Measurements from ENCODE around the gene ERCC3. TPM values are rescaled to one million over a fixed set of nuclear protein-coding genes. Genes with fewer than 3 reads are reported as not detected.

The ERCC3 gene
- total RNA-seq, 2 experiments from 2014 or later, result 40.0 to 44.0 TPM

DNA sequence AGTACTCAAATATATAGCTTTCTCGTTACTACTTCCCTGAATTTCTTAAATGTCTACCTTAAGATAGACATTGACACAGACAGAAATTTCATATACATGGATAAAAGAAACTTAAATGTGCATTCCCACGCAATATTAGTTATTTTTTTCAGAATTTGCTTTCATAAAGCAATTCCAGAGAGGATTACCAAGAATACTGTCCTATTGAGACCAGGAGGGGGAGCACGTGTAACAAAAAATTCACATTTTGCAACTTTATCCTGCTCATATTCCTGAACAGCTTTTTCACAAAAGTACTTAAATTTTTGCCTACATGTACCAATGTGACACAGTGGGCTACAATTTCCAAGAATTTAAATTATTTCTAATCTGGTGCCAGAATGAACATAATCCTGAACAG is 30.7 kb upstream of the ERCC3 start:
- DNase-seq, result peak in 4 of 14 experiments; percentile 9 to 26 (median 20)
- Histone ChIP-seq H3K36me3 (ENCODE audit: insufficient read depth, low read length) (peaks cover 78% of the 10 kb centered on the region), H3K9me3 (ENCODE audit: control insufficient read depth in 1 of 2, insufficient read depth in 1 of 2, low read length in 2 of 2) (peaks cover 0 to 5% of the 10 kb centered on the region in 2 experiments), H3K27me3 (ENCODE audit: control insufficient read depth in 1 of 2, insufficient read depth in 2 of 2, low read length in 2 of 2) (no peaks in the 10 kb centered on the region), H3K27ac (ENCODE audit: low read depth in 1 of 2, low read length in 2 of 2) (no peak overlapping the region), H3K4me1 (ENCODE audit: insufficient read depth, low read length) (no peaks in the 10 kb centered on the region), H3K4me3 (ENCODE audit: low read length) (no peak overlapping the region)
- H3K27ac Mint-ChIP-seq, result no peak overlapping the region
- ChIA-PET CTCF (interaction anchor here (1.7 kb wide), 1 partner anchor 156 kb away, joined by 8 read pairs; no protein-coding TSS in a partner anchor), POLR2A (no interaction called here)
- no peak overlapping the region for H3K4me3 Mint-ChIP-seq
- TF ChIP-seq, protein P1, sequence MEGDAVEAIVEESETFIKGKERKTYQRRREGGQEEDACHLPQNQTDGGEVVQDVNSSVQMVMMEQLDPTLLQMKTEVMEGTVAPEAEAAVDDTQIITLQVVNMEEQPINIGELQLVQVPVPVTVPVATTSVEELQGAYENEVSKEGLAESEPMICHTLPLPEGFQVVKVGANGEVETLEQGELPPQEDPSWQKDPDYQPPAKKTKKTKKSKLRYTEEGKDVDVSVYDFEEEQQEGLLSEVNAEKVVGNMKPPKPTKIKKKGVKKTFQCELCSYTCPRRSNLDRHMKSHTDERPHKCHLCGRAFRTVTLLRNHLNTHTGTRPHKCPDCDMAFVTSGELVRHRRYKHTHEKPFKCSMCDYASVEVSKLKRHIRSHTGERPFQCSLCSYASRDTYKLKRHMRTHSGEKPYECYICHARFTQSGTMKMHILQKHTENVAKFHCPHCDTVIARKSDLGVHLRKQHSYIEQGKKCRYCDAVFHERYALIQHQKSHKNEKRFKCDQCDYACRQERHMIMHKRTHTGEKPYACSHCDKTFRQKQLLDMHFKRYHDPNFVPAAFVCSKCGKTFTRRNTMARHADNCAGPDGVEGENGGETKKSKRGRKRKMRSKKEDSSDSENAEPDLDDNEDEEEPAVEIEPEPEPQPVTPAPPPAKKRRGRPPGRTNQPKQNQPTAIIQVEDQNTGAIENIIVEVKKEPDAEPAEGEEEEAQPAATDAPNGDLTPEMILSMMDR (IDR thresholded peaks at IDR 0.05), result peak; percentile 38
- peaks cover 5% of the 10 kb centered on the region for H3K9me3 Mint-ChIP-seq
- no peaks in the 10 kb centered on the region for H3K4me1 Mint-ChIP-seq (ENCODE audit: low read depth)
- peaks cover 86% of the 10 kb centered on the region for H3K36me3 Mint-ChIP-seq (ENCODE audit: low read depth)
- intact Hi-C loops (cut with DNase I, micrococcal nuclease), result loop anchor here (2.0 to 10.0 kb wide), 2 partner anchors 90 to 154 kb away; partner anchors contain the start of gene PROC (in 1 of the 2)
- H3K27me3 Mint-ChIP-seq, result no peaks in the 10 kb centered on the region
- no peak for ATAC-seq (ENCODE audit: poor library complexity)

DNA sequence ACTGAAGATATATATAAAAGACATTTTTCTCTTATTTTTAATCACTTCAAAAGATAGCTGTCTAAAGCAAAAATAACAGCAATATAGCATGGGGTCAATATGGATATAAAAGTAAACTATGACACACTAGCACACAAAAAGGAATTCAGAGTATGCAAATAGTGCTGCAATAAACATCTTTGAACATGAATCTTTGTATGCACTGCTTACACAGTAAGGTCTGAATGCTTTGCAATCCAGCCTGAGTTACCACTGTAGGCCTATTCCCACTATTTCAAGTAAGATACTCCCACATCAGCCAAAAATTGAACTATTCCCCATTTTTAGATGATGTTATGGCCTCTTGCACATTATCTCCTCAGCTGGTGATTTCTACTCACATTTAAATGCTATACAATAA is 27.4 kb upstream of the ERCC3 start:
- Histone ChIP-seq H3K4me3 (ENCODE audit: low read length) (no peak overlapping the region), H3K4me1 (ENCODE audit: insufficient read depth, low read length) (no peaks in the 10 kb centered on the region), H3K36me3 (ENCODE audit: insufficient read depth, low read length) (peaks cover 86% of the 10 kb centered on the region), H3K9me3 (ENCODE audit: control insufficient read depth in 1 of 2, insufficient read depth in 1 of 2, low read length in 2 of 2) (peaks cover 0 to 5% of the 10 kb centered on the region in 2 experiments), H3K27me3 (ENCODE audit: control insufficient read depth in 1 of 2, insufficient read depth in 2 of 2, low read length in 2 of 2) (no peaks in the 10 kb centered on the region), H3K27ac (ENCODE audit: low read depth in 1 of 2, low read length in 2 of 2) (no peak overlapping the region)
- H3K27me3 Mint-ChIP-seq, result no peaks in the 10 kb centered on the region
- H3K36me3 Mint-ChIP-seq (ENCODE audit: low read depth), result peaks cover 94% of the 10 kb centered on the region
- ChIA-PET CTCF (no interaction called here), POLR2A (interaction anchor here (0.8 kb wide), 1 partner anchor 27 kb away, joined by 3 read pairs; the partner anchor contains the start of gene ERCC3)
- TF ChIP-seq, protein P1 (IDR thresholded peaks at IDR 0.05), result no peak
- intact Hi-C loops (cut with DNase I, micrococcal nuclease), result loop anchor here in 1 of 2 experiments (10.0 kb wide), 1 partner anchor 93 kb away; the partner anchor contains the start of gene PROC
- H3K27ac Mint-ChIP-seq, result no peak overlapping the region
- no peaks in the 10 kb centered on the region for H3K4me1 Mint-ChIP-seq (ENCODE audit: low read depth)
- DNase-seq (no peak), ATAC-seq (ENCODE audit: poor library complexity) (no peak)
- no peak overlapping the region for H3K4me3 Mint-ChIP-seq
- peaks cover 5% of the 10 kb centered on the region for H3K9me3 Mint-ChIP-seq

GRCh38 chr2:127320586-127321275 is 26.8 kb upstream of the ERCC3 start:
- Histone ChIP-seq H3K9me3 (ENCODE audit: control insufficient read depth in 1 of 2, insufficient read depth in 1 of 2, low read length in 2 of 2) (peaks cover 0 to 5% of the 10 kb centered on the region in 2 experiments), H3K27ac (ENCODE audit: low read depth in 1 of 2, low read length in 2 of 2) (no peak overlapping the region), H3K27me3 (ENCODE audit: control insufficient read depth in 1 of 2, insufficient read depth in 2 of 2, low read length in 2 of 2) (no peaks in the 10 kb centered on the region), H3K4me3 (ENCODE audit: low read length) (no peak overlapping the region), H3K36me3 (ENCODE audit: insufficient read depth, low read length) (peaks cover 86% of the 10 kb centered on the region), H3K4me1 (ENCODE audit: insufficient read depth, low read length) (no peaks in the 10 kb centered on the region)
- Mint-ChIP-seq H3K4me1 (ENCODE audit: low read depth) (no peaks in the 10 kb centered on the region), H3K4me3 (no peak overlapping the region), H3K36me3 (ENCODE audit: low read depth) (peaks cover 93% of the 10 kb centered on the region), H3K9me3 (peaks cover 5% of the 10 kb centered on the region), H3K27ac (no peak overlapping the region), H3K27me3 (no peaks in the 10 kb centered on the region)
- ChIA-PET CTCF (no interaction called here), POLR2A (interaction anchor here (0.8 kb wide), 1 partner anchor 26 kb away, joined by 3 read pairs; the partner anchor contains the start of gene ERCC3)
- intact Hi-C loops (cut with DNase I, micrococcal nuclease), result loop anchor here in 1 of 2 experiments (10.0 kb wide), 1 partner anchor 94 kb away; the partner anchor contains the start of gene PROC
- ATAC-seq (ENCODE audit: poor library complexity) (no peak), DNase-seq (no peak)
- TF ChIP-seq, protein P1 (IDR thresholded peaks at IDR 0.05), result no peak
